GM21723 (cell line): ENCODE results near the gene MCC.

Experiments used
- ATAC-seq: cut with Tn5 transposase; IDR thresholded peaks from one replicate; pipeline ENCODE4 v1.9.1; 2021; ENCODE audit warnings: mild to moderate bottlenecking, moderate library complexity; ENCODE audit not compliant: unreplicated experiment

The MCC gene

DNA sequence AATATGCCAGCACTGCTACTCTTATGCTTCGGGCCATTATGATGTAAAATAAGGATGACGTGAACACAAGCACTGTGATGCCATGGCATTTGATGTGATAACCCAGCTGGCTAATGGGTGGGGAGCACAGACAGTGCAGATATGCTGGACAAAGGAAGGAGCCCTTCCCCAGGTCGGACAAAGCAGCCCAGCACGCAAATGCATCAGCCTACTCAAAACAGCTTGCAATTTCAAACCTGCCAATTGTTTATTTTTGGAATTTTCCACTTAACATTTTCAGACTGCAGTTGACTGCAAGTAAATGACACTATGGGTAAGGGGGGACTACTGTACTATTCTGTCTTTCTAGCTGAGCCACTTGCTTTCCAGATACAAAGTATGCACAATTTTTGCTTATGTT lies 330.4 kb downstream of the MCC start:
- ATAC-seq = no peak

DNA sequence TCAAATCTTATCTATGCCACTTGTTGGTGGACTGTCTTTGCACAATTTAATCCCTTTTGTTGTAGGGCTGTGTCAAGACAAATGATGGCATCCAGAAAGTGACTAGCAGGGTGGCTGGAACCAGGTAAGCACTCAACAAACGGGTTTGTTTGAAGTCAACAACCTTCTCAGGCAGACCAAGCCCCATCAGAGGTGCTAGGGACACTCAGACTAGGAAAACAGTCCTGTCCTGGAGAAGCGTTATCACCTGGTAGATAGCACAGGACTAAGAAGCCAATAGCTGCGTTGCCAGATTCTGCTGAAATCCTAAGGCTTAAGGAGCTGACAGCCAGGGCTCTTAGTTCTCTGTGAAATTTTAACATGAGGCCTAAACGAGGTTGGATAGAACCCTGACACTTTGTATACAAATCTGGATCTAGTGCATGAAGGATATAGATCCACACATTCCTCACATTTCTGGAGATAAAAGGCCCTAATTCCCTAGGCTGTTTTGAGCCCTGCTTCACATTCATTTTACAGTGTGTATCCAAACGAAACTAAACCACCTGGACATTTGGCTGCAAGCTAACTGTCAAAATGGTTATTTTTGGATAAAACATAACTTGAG lies 331.9 kb downstream of the MCC start:
- ATAC-seq = no peak

DNA sequence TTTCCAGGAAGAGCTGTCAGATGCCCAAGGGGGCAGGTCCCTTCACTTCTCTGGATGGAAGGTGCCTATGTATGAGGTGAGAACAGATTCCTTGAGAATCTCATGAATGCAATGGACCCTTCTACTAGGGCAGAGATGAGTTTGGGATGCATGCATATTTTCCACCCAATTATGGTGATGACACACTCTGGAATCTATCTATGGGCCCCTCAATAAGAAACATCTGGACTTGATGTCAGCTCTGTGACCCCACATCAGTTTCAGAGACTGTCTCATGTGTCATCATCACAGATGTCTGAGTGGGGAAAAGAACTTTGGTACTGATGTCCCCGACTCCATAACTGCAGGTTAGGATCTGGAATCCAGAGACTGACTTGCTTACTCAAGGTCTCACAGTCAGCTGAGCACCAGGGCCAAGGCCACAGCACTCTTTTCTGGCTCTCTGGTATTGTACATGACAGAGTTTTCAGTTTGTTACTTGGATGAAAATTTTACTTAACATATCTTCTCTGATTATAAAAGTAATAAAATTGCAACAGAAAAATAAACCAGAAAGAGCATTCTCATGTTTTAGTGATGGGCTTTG lies 334.6 kb downstream of the MCC start:
- ATAC-seq = no peak

DNA sequence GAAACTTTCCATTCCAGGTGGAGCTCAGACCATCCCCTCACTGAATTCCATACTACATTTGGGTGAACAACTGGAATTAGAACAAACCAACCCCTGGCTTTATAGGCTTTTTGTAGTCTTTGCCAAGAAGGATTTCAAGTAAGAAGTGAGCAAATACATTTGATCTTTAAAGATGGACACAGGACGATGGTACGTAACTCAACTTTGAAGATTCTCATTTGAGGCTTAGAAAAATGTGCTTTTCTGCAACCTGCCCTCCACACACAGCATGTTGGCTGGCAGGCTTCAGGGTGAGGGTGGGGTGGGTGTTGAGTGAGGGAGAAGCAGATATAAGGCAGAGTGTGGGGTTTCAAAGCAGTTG lies 335.9 kb downstream of the MCC start:
- ATAC-seq = no peak

DNA sequence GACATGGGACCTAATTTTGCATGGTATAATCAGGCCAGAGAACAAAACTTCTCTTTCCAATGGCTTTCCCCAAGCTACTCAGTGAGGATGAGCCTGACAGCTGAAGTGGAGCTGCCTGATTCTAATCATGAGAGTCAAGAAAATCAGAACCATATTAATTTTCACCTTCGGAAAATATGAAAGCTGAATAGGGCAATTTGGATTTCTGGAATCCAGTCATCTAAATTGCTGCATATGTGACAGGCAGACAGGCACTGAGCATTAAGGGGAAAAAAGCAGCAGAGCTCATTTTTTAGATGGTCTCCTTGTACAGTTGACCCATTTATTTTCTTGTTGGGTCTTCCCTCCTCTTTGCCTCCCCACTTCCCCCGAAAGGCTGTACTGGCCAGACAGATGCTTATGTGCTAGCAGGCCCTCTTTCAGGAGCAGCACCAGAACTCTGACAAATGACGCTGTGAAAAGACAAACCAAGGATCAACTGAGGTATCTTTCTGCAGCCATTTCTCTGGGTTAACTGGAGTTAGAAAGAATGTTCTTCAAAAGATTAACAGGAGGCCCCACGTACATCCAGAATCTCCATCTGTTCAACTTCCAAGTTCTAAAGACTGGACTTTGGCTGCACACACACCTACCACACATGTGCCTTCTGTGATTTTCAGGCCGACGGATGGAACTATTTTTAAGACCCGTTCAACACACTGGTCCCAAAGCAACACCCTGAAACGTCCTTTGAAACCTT lies 336.4 kb downstream of the MCC start:
- ATAC-seq = no peak

DNA sequence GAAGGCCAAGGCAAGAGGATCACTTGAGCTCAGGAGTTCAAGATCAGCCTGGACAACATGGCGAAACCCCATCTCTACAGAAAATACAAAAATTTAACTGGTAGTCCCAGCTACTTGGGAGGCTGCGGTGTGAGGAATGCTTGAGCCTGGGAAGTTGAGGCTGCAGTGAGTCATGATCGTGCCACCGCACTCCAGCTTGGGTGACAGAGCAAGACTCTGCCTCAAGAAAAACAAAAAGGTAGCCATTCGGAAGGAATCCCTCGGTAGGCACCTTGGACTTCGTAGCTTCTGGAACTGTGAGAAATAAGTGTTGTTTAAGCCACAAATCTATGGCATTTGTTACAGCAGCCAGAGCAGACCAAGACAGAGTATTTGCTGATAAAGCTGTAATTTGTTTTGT lies 337.4 kb downstream of the MCC start:
- ATAC-seq = no peak

DNA sequence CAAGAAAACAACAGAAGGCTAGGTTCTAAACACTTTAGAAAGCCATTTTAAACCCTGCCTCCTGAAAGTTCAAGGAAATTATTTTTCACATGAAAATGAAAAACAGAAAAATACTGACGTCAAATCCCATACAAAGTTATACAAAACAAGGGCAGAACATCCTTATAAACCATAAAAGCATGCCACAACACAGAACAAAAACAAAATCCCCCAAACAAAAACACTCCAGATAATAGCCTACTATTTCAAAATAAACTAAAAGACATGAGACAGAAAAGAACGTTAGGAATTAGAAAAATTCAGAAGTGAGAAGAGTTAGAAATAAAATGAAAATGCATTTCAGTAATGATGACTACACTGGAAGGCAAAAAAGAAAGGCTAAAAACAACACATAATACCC lies 338.0 kb downstream of the MCC start:
- no peak for ATAC-seq

DNA sequence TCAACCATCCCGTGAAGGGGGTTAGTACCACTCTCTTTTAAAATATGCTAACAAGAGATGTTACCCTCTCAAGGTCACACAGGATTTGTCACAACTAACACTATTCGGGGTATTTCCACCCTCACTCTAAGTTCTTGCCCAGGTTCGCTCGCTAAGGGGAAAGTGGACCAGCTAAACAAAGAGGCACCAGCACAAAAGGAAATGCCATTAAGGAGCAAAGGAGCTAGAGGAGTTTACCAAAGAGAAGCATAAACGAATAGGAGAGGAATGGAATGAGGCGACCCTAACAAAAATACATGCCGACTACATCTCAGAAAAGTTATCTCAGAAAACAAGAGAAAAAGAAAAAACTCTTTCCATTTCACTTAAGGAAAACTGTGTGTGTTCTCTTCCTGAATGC lies 340.7 kb downstream of the MCC start:
- ATAC-seq = no peak

DNA sequence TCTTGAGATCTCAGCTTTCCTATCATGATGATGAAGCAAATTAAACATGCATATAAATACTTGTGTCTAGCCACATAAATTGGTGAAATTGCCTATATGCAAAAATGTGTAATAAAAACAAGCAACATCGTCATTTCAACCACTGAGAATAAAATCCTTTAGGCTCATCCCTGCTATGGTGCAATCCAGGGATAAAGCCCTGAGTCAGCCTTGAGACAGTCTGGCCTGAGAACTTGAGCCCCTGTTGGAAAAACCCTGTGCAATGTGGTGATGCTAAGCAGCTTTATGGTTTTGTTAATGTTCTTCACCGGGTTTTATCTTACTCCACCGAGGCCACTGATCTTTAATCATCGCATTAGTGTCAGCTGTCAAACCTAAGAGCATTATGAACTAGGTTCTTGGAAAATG lies 341.1 kb downstream of the MCC start:
- ATAC-seq = no peak

DNA sequence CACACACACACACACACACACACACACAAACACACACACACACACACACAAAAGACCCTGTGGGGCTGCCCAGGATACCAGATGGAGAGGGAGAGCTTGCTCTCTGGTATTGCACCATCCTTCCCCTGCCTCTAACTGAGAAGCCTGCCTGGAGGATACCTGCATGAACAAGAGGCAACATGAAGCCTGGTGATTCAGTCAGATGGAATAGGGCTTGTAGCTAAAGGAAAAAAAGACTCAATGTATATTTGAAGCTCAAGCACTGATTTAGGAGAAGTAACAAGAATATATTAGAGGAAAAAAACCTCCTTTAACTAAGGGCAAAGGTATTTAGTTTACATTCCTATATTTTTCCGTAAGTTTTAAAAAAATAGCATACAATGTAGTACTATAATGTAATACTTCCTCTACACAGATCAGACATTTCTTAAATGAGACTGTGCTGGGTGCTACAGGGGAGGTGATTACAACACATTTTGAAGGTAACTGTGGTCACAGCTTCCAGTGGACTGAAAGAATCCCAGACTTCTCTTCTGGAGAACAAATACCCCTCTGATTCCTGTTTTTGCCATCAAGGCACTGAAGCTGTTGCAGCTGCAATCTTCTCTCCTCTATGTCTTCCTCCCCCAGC lies 342.4 kb downstream of the MCC start:
- no peak for ATAC-seq

DNA sequence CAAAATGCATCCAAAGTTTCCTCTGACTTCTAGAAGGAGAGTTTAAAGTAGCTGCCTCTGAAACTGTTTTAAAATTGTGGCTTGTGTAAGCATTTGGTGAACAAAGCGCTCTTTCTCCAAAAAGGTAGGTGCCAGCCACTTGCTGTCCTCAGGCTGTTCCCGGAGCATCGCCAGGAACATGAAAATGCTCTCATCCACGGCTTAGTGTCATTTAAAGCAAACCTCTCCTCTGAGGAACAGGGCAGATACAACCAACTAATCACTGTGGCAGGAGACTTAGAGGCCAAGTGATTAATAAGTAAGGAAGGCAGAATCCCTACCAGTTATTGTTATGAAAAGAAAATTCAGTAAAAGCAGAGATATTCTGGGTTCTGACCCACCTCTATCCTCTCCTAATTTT lies 346.1 kb downstream of the MCC start:
- ATAC-seq = no peak

DNA sequence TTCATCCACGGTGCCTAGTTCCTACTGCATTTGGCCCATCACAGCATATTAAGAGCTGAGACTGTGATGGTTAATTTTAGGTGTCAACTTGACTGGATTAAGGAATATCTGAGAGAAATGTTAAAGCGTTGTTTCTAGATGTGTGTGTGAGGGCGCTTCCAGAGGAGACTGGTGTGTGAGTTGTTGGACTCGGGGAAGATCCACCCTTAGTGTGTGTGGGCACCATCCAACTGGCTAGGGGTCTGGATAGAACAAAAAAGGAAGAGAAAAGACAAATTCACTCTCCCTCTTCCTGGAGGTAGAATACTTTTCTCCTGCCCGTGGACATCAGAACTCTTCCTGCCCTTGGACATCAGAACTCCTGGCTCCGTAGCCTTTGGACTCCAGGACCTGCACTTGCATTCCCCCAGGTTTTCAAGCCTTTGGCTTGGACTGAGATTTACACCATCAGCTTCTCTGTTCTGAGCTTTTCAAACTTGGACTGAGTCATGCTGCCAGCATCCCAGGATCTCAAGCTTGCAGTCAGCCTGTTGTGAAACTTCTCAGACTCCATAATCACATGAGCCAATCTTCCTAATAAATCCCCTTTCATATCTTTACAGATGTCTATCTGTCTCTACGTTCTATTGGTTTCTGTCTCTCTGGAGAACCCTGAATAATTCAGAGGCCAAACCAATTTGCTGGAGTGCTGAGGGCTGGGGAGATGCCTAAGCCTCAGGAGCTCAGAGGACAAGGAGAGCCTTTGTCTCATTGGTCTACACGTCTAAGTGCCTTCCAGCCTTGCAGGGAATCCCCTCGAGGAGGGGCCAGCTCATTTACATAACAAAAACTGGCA lies 347.2 kb downstream of the MCC start:
- no peak for ATAC-seq

DNA sequence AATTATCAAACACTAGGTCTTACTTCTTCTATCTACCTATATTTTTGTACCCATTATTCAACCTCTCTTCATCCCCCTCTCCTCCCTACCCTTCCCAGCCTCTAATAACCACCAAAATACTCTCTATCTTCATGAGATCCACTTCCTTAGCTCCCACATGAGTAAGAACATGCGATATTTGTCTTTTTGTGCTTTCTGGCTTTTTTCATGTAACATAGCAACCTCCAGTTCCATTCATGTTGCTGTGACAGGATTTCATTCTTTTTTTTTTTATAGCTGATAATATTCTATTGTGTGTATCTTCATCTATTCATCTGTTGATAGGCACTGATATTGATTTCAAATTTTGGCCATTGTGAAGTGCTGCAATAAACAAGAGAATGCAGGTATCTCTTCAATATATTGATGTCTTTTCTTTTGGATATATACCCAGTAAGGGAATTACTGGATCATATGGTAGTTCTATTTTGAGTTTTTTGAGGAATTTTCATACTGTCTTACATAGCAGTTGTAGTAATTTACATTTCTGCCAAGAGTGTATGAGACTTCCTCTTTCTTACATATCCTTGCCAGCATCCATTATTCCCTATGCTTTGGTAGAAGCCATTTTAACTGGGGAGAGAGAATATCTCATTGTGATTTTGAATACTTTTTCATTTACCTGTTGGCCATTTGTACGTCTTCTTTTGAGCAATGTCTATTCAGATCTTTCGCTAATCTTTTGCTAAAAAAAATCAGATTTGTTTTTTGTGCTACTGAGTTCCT lies 354.9 kb downstream of the MCC start:
- ATAC-seq = no peak

DNA sequence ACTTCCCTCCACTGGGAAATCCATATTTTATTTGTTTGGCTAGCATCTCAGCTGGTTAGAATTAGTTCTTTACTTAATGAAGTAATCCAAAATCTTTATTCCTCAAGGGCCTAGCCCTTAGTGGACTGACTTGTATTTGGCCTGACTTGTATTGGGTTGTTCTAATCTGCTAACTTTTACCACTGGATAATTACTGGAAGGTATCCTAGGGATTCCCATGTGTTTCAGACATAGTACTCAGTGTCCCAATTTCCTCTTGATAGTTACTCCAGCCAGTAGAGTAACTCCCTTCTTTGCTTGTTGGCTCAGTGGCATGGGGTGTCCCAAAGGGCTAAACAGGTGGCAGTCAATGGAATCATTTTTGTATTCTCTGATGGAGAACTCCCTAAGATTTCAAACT lies 355.7 kb downstream of the MCC start:
- ATAC-seq = no peak

DNA sequence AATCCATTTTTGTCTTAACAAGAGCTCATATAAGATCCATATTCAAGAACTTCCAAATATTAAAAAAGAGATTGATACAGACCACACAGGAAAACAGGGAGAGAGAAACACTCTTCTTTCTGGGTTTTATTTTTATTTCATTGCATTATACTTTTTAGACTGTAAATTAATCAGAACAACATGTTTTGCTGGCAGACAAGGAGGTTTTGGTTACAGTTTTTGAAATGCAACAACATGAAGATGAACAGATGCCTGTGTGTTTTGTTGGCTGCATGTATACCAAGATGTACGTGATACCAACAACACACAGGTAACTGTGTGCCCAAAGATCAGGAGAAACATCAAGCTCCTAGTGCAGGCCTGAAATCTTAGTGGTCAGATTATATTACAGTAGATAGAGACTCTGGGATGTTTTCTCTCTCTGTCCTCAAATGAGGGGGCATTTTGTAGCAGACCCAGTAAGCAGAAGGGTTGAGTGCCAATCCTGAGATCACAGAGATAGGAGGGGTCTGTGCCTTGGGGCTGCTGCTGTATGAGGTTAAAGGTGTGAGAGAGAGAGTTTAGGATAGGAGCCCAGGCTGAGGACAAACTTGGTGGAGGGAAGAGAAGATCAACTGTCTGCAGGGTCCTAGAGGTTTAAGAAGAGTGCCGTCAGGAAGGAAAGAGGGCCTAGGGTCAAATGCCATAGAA lies 359.5 kb downstream of the MCC start:
- no peak for ATAC-seq

DNA sequence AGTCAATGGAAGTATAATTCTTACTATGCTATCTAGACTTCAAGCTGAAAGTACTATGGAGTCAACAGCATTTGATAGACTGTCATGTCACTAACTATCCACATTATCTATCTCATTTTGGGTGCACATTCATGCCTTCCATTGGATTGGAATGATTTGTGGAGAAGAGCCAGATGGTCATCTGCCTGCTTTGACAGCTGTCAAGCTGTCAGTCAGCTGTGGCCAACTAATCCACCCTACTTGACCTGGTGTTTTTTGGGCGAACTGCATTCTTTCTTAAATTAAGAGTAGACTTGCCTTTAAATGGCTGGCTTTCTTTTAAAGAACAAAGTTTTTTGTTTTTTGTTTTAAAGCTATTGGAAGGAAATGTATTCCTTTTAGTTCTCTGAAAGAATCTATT lies 360.2 kb downstream of the MCC start:
- no peak for ATAC-seq

DNA sequence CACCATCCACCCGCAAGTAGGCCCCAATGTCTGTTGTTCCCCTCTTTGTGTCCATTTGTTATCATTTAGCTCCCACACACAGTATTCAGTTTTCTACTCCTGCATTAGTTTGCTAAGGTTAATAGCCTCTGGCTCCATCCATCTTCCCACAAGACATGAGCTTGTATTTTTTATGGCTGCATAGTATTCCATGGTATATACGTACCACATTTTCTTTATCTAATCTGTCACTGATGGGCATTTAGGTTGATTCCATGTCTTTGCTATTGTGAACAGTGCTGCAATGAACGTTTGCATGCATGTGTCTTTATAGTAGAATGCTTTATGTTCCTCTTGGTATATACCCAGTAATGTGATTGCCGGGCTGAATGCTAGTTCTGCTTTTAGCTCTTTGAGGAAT lies 361.2 kb downstream of the MCC start:
- no peak for ATAC-seq

DNA sequence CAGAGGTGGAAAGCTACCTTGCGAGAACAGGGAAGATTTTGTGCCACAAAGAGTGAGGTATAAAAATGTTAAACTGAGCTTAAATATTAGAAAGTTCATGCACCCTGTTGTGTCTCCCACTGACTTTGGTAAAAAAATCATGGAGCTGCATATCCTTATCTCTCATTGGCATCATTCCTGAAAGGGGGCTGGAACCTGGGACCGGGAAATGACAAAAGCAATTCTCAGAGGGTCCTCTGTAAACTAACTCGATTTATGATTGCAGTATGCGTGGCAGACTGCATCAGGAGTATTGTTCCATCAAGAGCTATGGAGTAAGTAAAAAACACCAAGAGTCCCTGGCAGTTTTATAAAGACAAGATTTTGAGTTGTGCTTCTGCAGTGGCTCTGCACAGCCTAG lies 362.9 kb downstream of the MCC start:
- no peak for ATAC-seq

DNA sequence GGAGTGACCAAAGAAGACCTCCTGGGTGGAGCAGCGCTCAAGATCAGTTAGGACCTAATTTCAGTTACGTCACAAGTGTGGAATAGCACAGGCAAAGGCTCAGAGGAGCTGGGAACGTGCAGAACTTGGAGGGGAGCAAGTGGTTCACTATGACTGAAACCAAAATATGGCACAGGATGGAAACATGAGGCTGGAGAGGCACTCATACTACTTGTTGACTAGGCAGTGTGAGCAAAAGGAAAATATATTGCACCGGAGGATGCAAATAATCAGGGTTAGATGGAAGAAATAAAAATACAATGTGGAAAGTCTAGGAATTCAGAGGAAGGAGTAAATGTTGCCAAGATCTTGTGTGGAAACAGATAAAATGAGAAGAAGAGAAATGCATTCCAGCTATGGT lies 363.3 kb downstream of the MCC start:
- no peak for ATAC-seq

DNA sequence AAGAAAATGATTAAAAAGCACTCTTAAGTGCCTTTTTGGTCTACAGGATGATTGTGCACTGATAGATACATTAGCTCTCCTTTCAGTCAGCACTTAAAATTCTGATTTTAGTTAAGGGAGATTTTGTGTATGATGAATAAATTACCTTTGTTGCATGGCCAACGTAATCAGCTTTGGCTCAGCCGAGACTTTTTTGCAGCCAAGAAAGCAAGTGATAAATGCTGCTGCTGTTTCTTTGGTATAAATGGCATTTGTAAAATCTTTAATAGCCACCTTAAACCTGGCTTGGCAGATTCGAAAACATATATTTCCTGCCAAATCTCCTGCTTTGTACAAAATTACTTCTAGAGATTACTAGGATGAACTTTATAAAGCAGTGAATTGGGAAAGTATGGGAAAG lies 364.0 kb downstream of the MCC start:
- no peak for ATAC-seq
